ENCODE measurements around the gene KDM6A.
A peak's percentile ranks its signal among the peaks of the same experiment; 100 is the strongest.
"Not testable (repeated sequence)": the region's sequence is repeated elsewhere in the genome, so short reads cannot be mapped to it uniquely, and the experiment has no call there.

KDM6A gene

GRCh38 chrX:44890247-44890646 lies 17.3 kb downstream of the KDM6A start:
- no peak for DNase-seq

- not testable (repeated sequence) for DNase-seq
Measured at GRCh38 chrX:44890687-44891086, 17.7 kb downstream of the KDM6A start.

- DNase-seq = no peak
Measured at GRCh38 chrX:44891642-44892041, 18.7 kb downstream of the KDM6A start.

GRCh38 chrX:44896876-44897186 lies 23.8 kb downstream of the KDM6A start:
- DNase-seq = no peak

GRCh38 chrX:44897539-44897938 lies 24.6 kb downstream of the KDM6A start:
- DNase-seq = peak; percentile 27

GRCh38 chrX:44898411-44899221 lies 25.6 kb downstream of the KDM6A start:
- DNase-seq = peak; percentile 71

- DNase-seq = no peak
Measured at GRCh38 chrX:44899946-44900345, 27.0 kb downstream of the KDM6A start.

- peak; percentile 27 for DNase-seq
Measured at GRCh38 chrX:44903107-44903506, 30.1 kb downstream of the KDM6A start.

GRCh38 chrX:44903830-44904530 lies 31.0 kb downstream of the KDM6A start:
- no peak for DNase-seq

GRCh38 chrX:44904542-44905115 lies 31.6 kb downstream of the KDM6A start:
- no peak for DNase-seq

GRCh38 chrX:44906041-44906440 lies 33.1 kb downstream of the KDM6A start:
- no peak for DNase-seq

- no peak for DNase-seq
Measured at GRCh38 chrX:44906542-44906941, 33.6 kb downstream of the KDM6A start.

GRCh38 chrX:44908153-44908552 lies 35.2 kb downstream of the KDM6A start:
- peak; percentile 36 for DNase-seq

- no peak for DNase-seq
Measured at GRCh38 chrX:44908827-44909226, 35.8 kb downstream of the KDM6A start.

- not testable (repeated sequence) for DNase-seq
Measured at GRCh38 chrX:44910508-44910907, 37.5 kb downstream of the KDM6A start.

GRCh38 chrX:44911074-44911600 lies 38.1 kb downstream of the KDM6A start:
- DNase-seq = not testable (repeated sequence)

GRCh38 chrX:44913656-44914531 lies 40.9 kb downstream of the KDM6A start:
- DNase-seq = no peak

- DNase-seq = peak; percentile 10
Measured at GRCh38 chrX:44914532-44915198, 41.7 kb downstream of the KDM6A start.

GRCh38 chrX:44915361-44915868 lies 42.4 kb downstream of the KDM6A start:
- DNase-seq = peak; percentile 86

GRCh38 chrX:44918722-44919121 lies 45.7 kb downstream of the KDM6A start:
- DNase-seq = no peak

GRCh38 chrX:44922980-44923379 lies 50.0 kb downstream of the KDM6A start:
- no peak for DNase-seq

- DNase-seq = no peak
Measured at GRCh38 chrX:44927398-44927797, 54.4 kb downstream of the KDM6A start.

All from hematopoietic multipotent progenitor cell treated with erythropoietin and hydrocortisone succinate and interleukin-3 and kit ligand, for 6 days (in vitro differentiated cells).